H1 (cell line): ENCODE data around the gene CAMTA1. TPM values are rescaled to one million over a fixed set of nuclear protein-coding genes. Genes with fewer than 3 reads are reported as not detected.

ENCODE experiments used
- ASH2L ChIP-seq: fragments of 200-600, 300-600 bp; sonication (generic); IDR thresholded peaks from one replicate; pipeline ENCODE4 v1.7.1; 2017; ENCODE audit warnings: low read length
- HDAC2 ChIP-seq, 2 experiments: fragments of 300-600 bp in 1 of 2; sonication (generic) in 1 of 2; IDR thresholded peaks; 2 replicates each; pipeline ENCODE4 v1.6.1; 2011 to 2012; ENCODE audit warnings: low read depth in 2 of 2, low read length in 2 of 2, mild to moderate bottlenecking in 2 of 2, moderate library complexity in 2 of 2, borderline replicate concordance in 1 of 2, inconsistent platforms in 1 of 2
- RAD21 ChIP-seq, 2 experiments: IDR thresholded peaks in 1 of 2; conservative IDR thresholded peaks in 1 of 2; 2 replicates each; pipeline ENCODE4 v1.6.1; 2011; ENCODE audit warnings: low read depth in 2 of 2, low read length in 2 of 2, improper control_type of control experiment in 1 of 2, inconsistent platforms in 1 of 2, mild to moderate bottlenecking in 1 of 2, moderate library complexity in 1 of 2
- SUZ12 ChIP-seq: fragments of 200-600 bp; sonication (generic); IDR thresholded peaks from 2 replicates; pipeline ENCODE4 v1.6.1; 2012; ENCODE audit warnings: mild to moderate bottlenecking, inconsistent platforms, low read length, moderate library complexity, mixed read lengths
- TEAD4 ChIP-seq: IDR thresholded peaks from 2 replicates; pipeline ENCODE4 v1.6.1; 2012; ENCODE audit warnings: low read depth, low read length, inconsistent platforms, mixed read lengths
- polyA plus RNA-seq, 7 experiments: library from polyadenylated mRNA; depleted of rRNA in 3 of 7; stranded (reverse) in 5 of 7; unstranded in 2 of 7; fragments of >200 nt in 5 of 7; fragments of 200-250 nt in 2 of 7; gene quantifications; 1 replicate in 5 of 7; 2 replicates in 1 of 7; 4 replicates in 1 of 7; pipeline versions ENCODE4 v1.2.1 to v1.2.3, GENCODE V29; 2011 to 2013; ENCODE audit warnings: missing spikeins in 2 of 7, mixed read lengths in 2 of 7
- total RNA-seq: library from RNA; stranded (reverse); fragmentation: NEBNext Ultra II Directional; extraction: Animal tissue kit (Norgen Biotek cat#: 25700); gene quantifications from 2 replicates; pipeline ENCODE4 v1.2.1, GENCODE V29; 2021
- TF ChIP-seq, protein P1 (sequence below): IDR thresholded peaks from 2 replicates; pipeline ENCODE4 v1.6.1; 2012; ENCODE audit warnings: inconsistent platforms

CAMTA1 gene
- total and polyA plus RNA-seq, 2 of the 8 experiments (the other 6 are each of a cell fraction or from before 2014, with no cell fraction given): 65.0 to 119 TPM

DNA sequence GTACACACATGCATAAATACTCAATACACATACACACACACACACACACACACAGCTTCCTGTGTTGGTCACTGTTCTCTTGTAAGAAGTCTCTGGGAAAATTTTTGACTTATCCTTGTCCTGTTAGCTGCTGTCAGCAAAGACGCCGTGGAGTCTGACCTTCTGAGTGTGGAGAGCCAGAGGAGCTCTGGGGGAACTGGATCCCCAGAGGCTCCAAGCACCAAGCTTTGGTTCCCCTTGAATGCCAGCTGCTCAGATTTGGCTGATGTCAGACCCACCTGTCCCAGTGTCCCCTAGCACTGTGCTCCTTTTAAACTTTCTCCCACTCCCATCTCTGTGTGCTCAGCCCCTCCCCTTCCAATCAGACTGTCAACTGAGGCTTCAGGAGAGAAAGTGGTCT lies 319.1 kb downstream of the CAMTA1 start (continued):
- TF ChIP-seq RAD21 (IDR thresholded peaks at IDR 0.05 in 1 of 2, conservative IDR thresholded peaks at IDR 0.05 in 1 of 2; ENCODE audit: low read depth in 2 of 2, low read length in 2 of 2): no peak
- TF ChIP-seq, protein P1, sequence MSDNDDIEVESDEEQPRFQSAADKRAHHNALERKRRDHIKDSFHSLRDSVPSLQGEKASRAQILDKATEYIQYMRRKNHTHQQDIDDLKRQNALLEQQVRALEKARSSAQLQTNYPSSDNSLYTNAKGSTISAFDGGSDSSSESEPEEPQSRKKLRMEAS: no peak
- no peak for TF ChIP-seq SUZ12
- no peak for TF ChIP-seq ASH2L
- no peak for TF ChIP-seq HDAC2 (IDR thresholded peaks at IDR 0.05; ENCODE audit: borderline replicate concordance in 1 of 2, low read depth in 2 of 2, low read length in 2 of 2)
- TF ChIP-seq TEAD4: no peak
